DND-41 (cell line): ENCODE results near the gene MUC6.

Experiments
- CTCF ChIP-seq: IDR thresholded peaks from 2 replicates; pipeline ENCODE4 v1.5.1; 2012; ENCODE audit warnings: borderline replicate concordance, low read length, moderate library complexity, mild to moderate bottlenecking; ENCODE audit not compliant: poor library complexity, severe bottlenecking; ENCODE audit errors: extremely low read depth
- EZH2 ChIP-seq: IDR thresholded peaks from 3 replicates; pipeline ENCODE4 v1.6.1; 2012; ENCODE audit warnings: borderline replicate concordance, low read depth, mild to moderate bottlenecking, moderate library complexity, low read length, inconsistent platforms; ENCODE audit not compliant: severe bottlenecking

- TF ChIP-seq CTCF (no peak), EZH2 (no peak)
Measured at GRCh38 chr11:1031121-1031899, 5.2 kb downstream of the MUC6 start.
